Astrocyte (in vitro differentiated cells and primary cell): ENCODE results near the gene GRM5.

Experiments used
- CTCF ChIP-seq: IDR thresholded peaks from 2 replicates; pipeline ENCODE4 v1.5.1; 2011; ENCODE audit warnings: low read depth, mild to moderate bottlenecking, inconsistent platforms, low read length, moderate library complexity; ENCODE audit not compliant: insufficient read depth
- EZH2 ChIP-seq: IDR thresholded peaks from 2 replicates; pipeline ENCODE4 v1.6.1; 2012; ENCODE audit warnings: mild to moderate bottlenecking, low read length, inconsistent platforms; ENCODE audit not compliant: insufficient read depth

DNA sequence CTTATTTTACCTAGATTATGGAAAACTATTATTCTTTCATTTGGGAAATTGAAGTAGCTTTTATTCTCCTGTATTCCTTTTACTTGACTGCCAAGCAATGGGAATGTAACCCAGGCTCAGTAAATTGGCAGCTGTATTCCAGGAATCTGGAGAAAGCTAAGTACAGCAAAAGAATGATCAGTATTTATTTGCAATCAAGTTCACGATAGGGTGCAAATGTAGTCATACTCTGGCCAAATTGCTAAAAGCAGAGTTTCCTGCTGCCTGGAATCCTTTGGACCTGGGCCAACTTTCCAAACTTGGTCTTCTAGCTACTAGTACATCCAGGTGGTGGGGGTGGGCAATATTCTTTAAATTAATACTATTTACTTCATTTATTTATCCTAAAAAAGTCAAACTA, 442.3 kb downstream of the GRM5 start:
- TF ChIP-seq CTCF: no peak
- TF ChIP-seq EZH2: no peak
